Osteoblast (primary cell): ENCODE measurements around the gene RPL10. TPM values are rescaled to one million over a fixed set of nuclear protein-coding genes. Genes with fewer than 3 reads are reported as not detected.
A peak's percentile ranks its signal among the peaks of the same experiment; 100 is the strongest.

Experiments used
- DNase-seq: peaks from one replicate; pipeline ENCODE4 v3.0.0; 2011; ENCODE audit warnings: low spot score, mixed read lengths; ENCODE audit not compliant: insufficient read length; ENCODE audit errors: missing footprints
- H2AFZ ChIP-seq: 2 replicates; pipeline ENCODE4 v1.6.0; 2011; ENCODE audit warnings: mild to moderate bottlenecking, low read length
- H3K27ac ChIP-seq: 2 replicates; pipeline ENCODE4 v1.5.1; 2011; ENCODE audit warnings: mild to moderate bottlenecking, low read depth, low read length, moderate library complexity
- H3K27me3 ChIP-seq: 2 replicates; pipeline ENCODE4 v1.6.0; 2012; ENCODE audit warnings: mild to moderate bottlenecking, control low read depth, inconsistent platforms, low read length, moderate library complexity; ENCODE audit not compliant: insufficient read depth
- H3K36me3 ChIP-seq: 2 replicates; pipeline ENCODE4 v1.5.1; 2011; ENCODE audit warnings: mild to moderate bottlenecking, low read length, control low read depth, moderate library complexity; ENCODE audit not compliant: insufficient read depth
- H3K4me1 ChIP-seq: 2 replicates; pipeline ENCODE4 v1.5.1; 2011; ENCODE audit warnings: mild to moderate bottlenecking, low read length, control low read depth, moderate library complexity; ENCODE audit not compliant: insufficient read depth
- H3K4me2 ChIP-seq: 2 replicates; pipeline ENCODE4 v1.6.0; 2011; ENCODE audit warnings: mild to moderate bottlenecking, low read length; ENCODE audit not compliant: insufficient read depth
- H3K4me3 ChIP-seq: fragments of 200-600 bp; sonication (generic); 3 replicates; pipeline ENCODE4 v1.5.1; 2012; ENCODE audit warnings: mild to moderate bottlenecking, low read length, inconsistent platforms; ENCODE audit not compliant: insufficient read depth
- H3K79me2 ChIP-seq: 2 replicates; pipeline ENCODE4 v1.6.0; 2012; ENCODE audit warnings: mild to moderate bottlenecking, low read length, control low read depth, inconsistent platforms; ENCODE audit not compliant: insufficient read depth
- H3K9me3 ChIP-seq: 2 replicates; pipeline ENCODE4 v1.5.1; 2011; ENCODE audit warnings: low read depth, low read length, control low read depth
- H4K20me1 ChIP-seq: 2 replicates; pipeline ENCODE4 v1.6.0; 2012; ENCODE audit warnings: mild to moderate bottlenecking, low read length, control low read depth; ENCODE audit not compliant: insufficient read depth
- CTCF ChIP-seq: IDR thresholded peaks from 2 replicates; pipeline ENCODE4 v1.5.1; 2011; ENCODE audit warnings: mild to moderate bottlenecking, low read depth, low read length, moderate library complexity; ENCODE audit errors: extremely low read depth
- total RNA-seq: library from RNA; depleted of rRNA; stranded (reverse); fragments of >200 nt; gene quantifications from 2 replicates; pipeline ENCODE4 v1.2.3, GENCODE V29; 2012

Gene RPL10
- total RNA-seq, 1 donor = 2,517 TPM

GRCh38 chrX:154380787-154381186 is 17.4 kb upstream of the RPL10 start:
- Histone ChIP-seq H3K27ac (peak overlapping the region; percentile 90), H3K79me2 (peaks cover 21% of the 10 kb centered on the region), H2AFZ (no peak overlapping the region), H3K4me3 (peak overlapping the region; percentile 82), H4K20me1 (peaks cover 2% of the 10 kb centered on the region), H3K4me2 (peak overlapping the region; percentile 85), H3K4me1 (peaks cover 9% of the 10 kb centered on the region), H3K36me3 (peaks cover 12% of the 10 kb centered on the region), H3K27me3 (no peaks in the 10 kb centered on the region), H3K9me3 (no peaks in the 10 kb centered on the region)
- DNase-seq = no peak
- no peak for TF ChIP-seq CTCF

GRCh38 chrX:154381271-154381670 is 16.9 kb upstream of the RPL10 start:
- Histone ChIP-seq H3K27ac (no peak overlapping the region), H3K79me2 (peaks cover 21% of the 10 kb centered on the region), H3K36me3 (peaks cover 12% of the 10 kb centered on the region), H3K27me3 (no peaks in the 10 kb centered on the region), H4K20me1 (peaks cover 2% of the 10 kb centered on the region), H2AFZ (no peak overlapping the region), H3K4me2 (no peak overlapping the region), H3K4me3 (no peak overlapping the region), H3K4me1 (peaks cover 9% of the 10 kb centered on the region), H3K9me3 (no peaks in the 10 kb centered on the region)
- no peak for DNase-seq
- no peak for TF ChIP-seq CTCF

GRCh38 chrX:154382483-154383069 is 15.6 kb upstream of the RPL10 start:
- Histone ChIP-seq H3K4me1 (peaks cover 9% of the 10 kb centered on the region), H3K27me3 (no peaks in the 10 kb centered on the region), H3K79me2 (peaks cover 21% of the 10 kb centered on the region), H3K36me3 (peaks cover 12% of the 10 kb centered on the region), H3K27ac (no peak overlapping the region), H3K4me3 (no peak overlapping the region), H3K9me3 (no peaks in the 10 kb centered on the region), H4K20me1 (peaks cover 2% of the 10 kb centered on the region), H3K4me2 (no peak overlapping the region), H2AFZ (no peak overlapping the region)
- no peak for TF ChIP-seq CTCF
- no peak for DNase-seq

GRCh38 chrX:154383359-154384283 is 14.6 kb upstream of the RPL10 start:
- Histone ChIP-seq H3K27ac (no peak overlapping the region), H4K20me1 (peaks cover 2% of the 10 kb centered on the region), H3K27me3 (no peaks in the 10 kb centered on the region), H3K36me3 (peaks cover 12% of the 10 kb centered on the region), H3K79me2 (peaks cover 21% of the 10 kb centered on the region), H3K4me1 (peaks cover 6% of the 10 kb centered on the region), H3K4me3 (no peak overlapping the region), H3K9me3 (no peaks in the 10 kb centered on the region), H2AFZ (no peak overlapping the region), H3K4me2 (no peak overlapping the region)
- DNase-seq = no peak
- no peak for TF ChIP-seq CTCF
